GM12878 (cell line): ENCODE results near the gene SNAP47.

Experiments used
- BCLAF1 ChIP-seq: fragments of 450-650 bp; IDR thresholded peaks from 2 replicates; pipeline ENCODE4 v1.6.1; 2017; ENCODE audit warnings: antibody characterized with exemption, mild to moderate bottlenecking, moderate library complexity
- CHD1 ChIP-seq: IDR thresholded peaks from 2 replicates; pipeline ENCODE4 v1.6.1; 2012; ENCODE audit warnings: low read depth, low read length, improper control_type of control experiment
- CTCF ChIP-seq, 3 experiments: IDR thresholded peaks in 2 of 3; conservative IDR thresholded peaks in 1 of 3; 2 replicates each; pipeline ENCODE4 v1.5.1; 2011; ENCODE audit warnings: low read depth in 3 of 3, low read length in 3 of 3, mild to moderate bottlenecking in 3 of 3, control low read depth in 2 of 3, moderate library complexity in 2 of 3, inconsistent platforms in 1 of 3, mixed read lengths in 1 of 3; ENCODE audit not compliant: control insufficient read depth in 2 of 3, insufficient read depth in 1 of 3; ENCODE audit errors: extremely low read depth in 1 of 3
- EP300 ChIP-seq, 2 experiments: fragments of 150-350 bp in 1 of 2; IDR thresholded peaks; 2 replicates each; pipeline ENCODE4 v1.6.1; 2011 to 2012; ENCODE audit warnings: low read depth in 2 of 2, low read length in 2 of 2, borderline replicate concordance in 1 of 2, improper control_type of control experiment in 1 of 2, inconsistent platforms in 1 of 2; ENCODE audit not compliant: control insufficient read depth in 1 of 2
- MAX ChIP-seq: IDR thresholded peaks from 2 replicates; pipeline ENCODE4 v1.6.1; 2012; ENCODE audit warnings: low read depth, low read length, improper control_type of control experiment
- NFIC ChIP-seq: IDR thresholded peaks from 2 replicates; pipeline ENCODE4 v1.6.1; 2012; ENCODE audit warnings: low read depth, mild to moderate bottlenecking, inconsistent platforms, low read length, moderate library complexity

GRCh38 chr1:227726318-227726717 lies 8.9 kb upstream of the SNAP47 start:
- TF ChIP-seq MAX = no peak
- TF ChIP-seq NFIC = no peak
- no peak for TF ChIP-seq CTCF (IDR thresholded peaks at IDR 0.05 in 2 of 3, conservative IDR thresholded peaks at IDR 0.05 in 1 of 3; ENCODE audit: control insufficient read depth in 2 of 3, extremely low read depth in 1 of 3, insufficient read depth in 1 of 3, low read depth in 3 of 3, low read length in 3 of 3)
- TF ChIP-seq BCLAF1 = no peak
- TF ChIP-seq CHD1 = no peak
- no peak for TF ChIP-seq EP300 (IDR thresholded peaks at IDR 0.05; ENCODE audit: borderline replicate concordance in 1 of 2, control insufficient read depth in 1 of 2, low read depth in 2 of 2, low read length in 2 of 2)
